GM21515 (cell line): Measurements from ENCODE around the gene ACLY.
"Not testable (repeated sequence)": the region's sequence is repeated elsewhere in the genome, so short reads cannot be mapped to it uniquely, and the experiment has no call there.

Experiments used
- ATAC-seq: cut with Tn5 transposase; IDR thresholded peaks from one replicate; pipeline ENCODE4 v1.9.1; 2021; ENCODE audit not compliant: unreplicated experiment

The ACLY gene

GRCh38 chr17:41941168-41941567, 22.4 kb upstream of the ACLY start:
- no peak for ATAC-seq

GRCh38 chr17:41939693-41940090, 20.9 kb upstream of the ACLY start:
- ATAC-seq: no peak

- no peak for ATAC-seq
Observed at GRCh38 chr17:41939044-41939692, 20.4 kb upstream of the ACLY start.

- no peak for ATAC-seq
Observed at GRCh38 chr17:41937970-41938954, 19.5 kb upstream of the ACLY start.

- no peak for ATAC-seq
Observed at GRCh38 chr17:41935641-41936040, 16.9 kb upstream of the ACLY start.

GRCh38 chr17:41932816-41933389, 14.2 kb upstream of the ACLY start:
- ATAC-seq: no peak

GRCh38 chr17:41931715-41932114, 13.0 kb upstream of the ACLY start:
- ATAC-seq: not testable (repeated sequence)

GRCh38 chr17:41930833-41931156, 12.0 kb upstream of the ACLY start:
- ATAC-seq: not testable (repeated sequence)

GRCh38 chr17:41930009-41930832, 11.5 kb upstream of the ACLY start, which contains the start of gene ODAD4:
Gene ODAD4, plus strand, starts transcription at chr17:41930617. Its CDS starts 107 bp downstream, at chr17:41930724.
- ATAC-seq: peak; percentile 92

- no peak for ATAC-seq
Observed at GRCh38 chr17:41928693-41929251, 10.0 kb upstream of the ACLY start.

- ATAC-seq: no peak
Observed at GRCh38 chr17:41925991-41926590, 7.3 kb upstream of the ACLY start.

GRCh38 chr17:41920580-41920955, 1.8 kb upstream of the ACLY start:
- no peak for ATAC-seq

- no peak for ATAC-seq
Observed at GRCh38 chr17:41919840-41920579, 1.3 kb upstream of the ACLY start.

GRCh38 chr17:41919165-41919817, 540 bp upstream of the ACLY start:
- ATAC-seq: peak; percentile 16

- peak; percentile 24 for ATAC-seq
Observed at GRCh38 chr17:41917679-41918313, 955 bp downstream of the ACLY start.

GRCh38 chr17:41917192-41917591, 1.6 kb downstream of the ACLY start:
- ATAC-seq: no peak

GRCh38 chr17:41915566-41915965, 3.2 kb downstream of the ACLY start:
- ATAC-seq: no peak

GRCh38 chr17:41915020-41915419, 3.7 kb downstream of the ACLY start:
- no peak for ATAC-seq

GRCh38 chr17:41914358-41914766, 4.4 kb downstream of the ACLY start:
- ATAC-seq: no peak
